Duodenal mucosa (tissue), 2 donors: Measurements from ENCODE around the gene SMIM44.

Source experiments
- H3K27ac ChIP-seq: one replicate; pipeline ENCODE4 v1.7.0; 2013; ENCODE audit warnings: low read depth, low read length
- H3K27me3 ChIP-seq, 2 donors: one replicate each; pipeline ENCODE4 v1.7.0; 2013; ENCODE audit warnings: low read length in 2 of 2, control low read depth in 1 of 2; ENCODE audit not compliant: insufficient read depth in 2 of 2, control insufficient read depth in 1 of 2
- H3K36me3 ChIP-seq, 2 donors: one replicate each; pipeline ENCODE4 v1.7.0; 2013; ENCODE audit warnings: low read length in 2 of 2, control low read depth in 1 of 2; ENCODE audit not compliant: insufficient read depth in 2 of 2, control insufficient read depth in 1 of 2
- H3K4me1 ChIP-seq, 2 donors: one replicate each; pipeline ENCODE4 v1.7.0; 2013; ENCODE audit warnings: low read length in 2 of 2, control low read depth in 1 of 2; ENCODE audit not compliant: insufficient read depth in 2 of 2, control insufficient read depth in 1 of 2
- H3K4me3 ChIP-seq, 2 donors: one replicate each; pipeline ENCODE4 v1.7.0; 2013; ENCODE audit warnings: low read length in 2 of 2, low read depth in 1 of 2
- H3K9ac ChIP-seq, 2 donors: one replicate each; pipeline ENCODE4 v1.7.0; 2013; ENCODE audit warnings: low read length in 2 of 2, low read depth in 1 of 2
- H3K9me3 ChIP-seq, 2 donors: one replicate each; pipeline ENCODE4 v1.7.0; 2013; ENCODE audit warnings: low read length in 2 of 2, control low read depth in 1 of 2; ENCODE audit not compliant: control insufficient read depth in 1 of 2

Gene SMIM44

GRCh38 chr19:3524904-3525451 lies 41.7 kb upstream of the SMIM44 start:
- Histone ChIP-seq H3K9ac (no peak overlapping the region), H3K9me3 (no peaks in the 10 kb centered on the region), H3K4me1 (peaks cover 12 to 13% of the 10 kb centered on the region in 2 donors), H3K27ac (no peak overlapping the region), H3K4me3 (no peak overlapping the region), H3K27me3 (no peaks in the 10 kb centered on the region), H3K36me3 (peaks cover 26 to 61% of the 10 kb centered on the region in 2 donors)

DNA sequence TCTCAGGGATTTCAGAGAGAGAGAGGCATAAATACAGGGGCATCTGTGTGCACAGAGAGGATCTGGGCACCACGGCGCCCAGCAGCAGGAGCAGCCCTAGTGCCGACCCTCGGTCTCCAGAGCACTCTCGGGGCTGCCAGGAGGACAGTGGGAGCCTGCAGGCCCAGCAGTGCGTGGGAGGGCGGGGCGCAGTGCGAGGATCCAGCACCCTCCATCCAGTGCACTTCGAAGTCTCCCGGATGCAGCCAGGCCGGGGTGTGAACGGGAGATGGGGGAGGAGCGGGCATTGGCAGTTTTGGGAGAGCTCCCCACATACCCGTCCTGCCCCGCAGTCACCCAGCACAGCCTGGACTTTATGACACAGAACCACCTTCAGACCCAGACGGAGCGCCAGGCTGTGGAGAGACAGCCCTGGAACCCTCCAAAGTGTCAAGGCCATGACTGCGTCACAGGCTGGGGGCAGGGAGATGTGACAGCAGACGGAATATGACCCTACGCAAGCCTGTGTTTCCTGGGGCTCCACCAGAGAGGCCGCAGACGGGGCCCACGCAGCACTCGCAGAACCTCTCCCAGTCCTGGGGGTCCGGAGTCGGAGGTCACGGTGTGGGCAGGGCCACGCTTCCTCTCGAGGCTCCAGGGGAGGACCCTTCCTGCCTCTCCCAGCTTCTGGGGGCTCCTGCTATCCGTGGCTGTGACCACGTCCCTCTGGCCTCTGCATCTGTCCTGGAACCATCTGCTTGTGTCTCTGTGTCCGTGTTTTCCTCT lies 41.0 kb upstream of the SMIM44 start:
- peaks cover 17 to 18% of the 10 kb centered on the region in 2 donors for H3K4me1 ChIP-seq

GRCh38 chr19:3523361-3524077 lies 40.3 kb upstream of the SMIM44 start:
- H3K9me3 ChIP-seq = no peaks in the 10 kb centered on the region
- peaks cover 17 to 18% of the 10 kb centered on the region in 2 donors for H3K4me1 ChIP-seq
- no peaks in the 10 kb centered on the region for H3K27me3 ChIP-seq
- H3K9ac ChIP-seq = no peak overlapping the region
- H3K27ac ChIP-seq = no peak overlapping the region
- H3K36me3 ChIP-seq = peaks cover 33 to 68% of the 10 kb centered on the region in 2 donors
- H3K4me3 ChIP-seq = no peak overlapping the region

More for the DNA sequence above, 41.0 kb upstream of the SMIM44 start:
- Histone ChIP-seq H3K9me3 (no peaks in the 10 kb centered on the region), H3K36me3 (peaks cover 33 to 65% of the 10 kb centered on the region in 2 donors), H3K27me3 (no peaks in the 10 kb centered on the region), H3K4me3 (no peak overlapping the region), H3K9ac (no peak overlapping the region), H3K27ac (no peak overlapping the region)

GRCh38 chr19:3522421-3523360 lies 39.5 kb upstream of the SMIM44 start:
- H3K9me3 ChIP-seq = no peaks in the 10 kb centered on the region
- no peak overlapping the region for H3K27ac ChIP-seq
- no peak overlapping the region for H3K4me3 ChIP-seq
- no peaks in the 10 kb centered on the region for H3K27me3 ChIP-seq
- H3K9ac ChIP-seq = no peak overlapping the region
- H3K36me3 ChIP-seq = peaks cover 30 to 59% of the 10 kb centered on the region in 2 donors
- H3K4me1 ChIP-seq = peaks cover 17 to 18% of the 10 kb centered on the region in 2 donors

- H3K4me1 ChIP-seq = peaks cover 24% of the 10 kb centered on the region in 2 donors
- no peaks in the 10 kb centered on the region for H3K9me3 ChIP-seq
- no peak overlapping the region for H3K27ac ChIP-seq
- peak overlapping the region in 1 of 2 donors; percentile 61 for H3K9ac ChIP-seq
- peak overlapping the region in 1 of 2 donors; percentile 10 for H3K4me3 ChIP-seq
- no peaks in the 10 kb centered on the region for H3K27me3 ChIP-seq
- H3K36me3 ChIP-seq = peaks cover 20 to 44% of the 10 kb centered on the region in 2 donors
Observed at GRCh38 chr19:3521104-3521445, 37.8 kb upstream of the SMIM44 start.

DNA sequence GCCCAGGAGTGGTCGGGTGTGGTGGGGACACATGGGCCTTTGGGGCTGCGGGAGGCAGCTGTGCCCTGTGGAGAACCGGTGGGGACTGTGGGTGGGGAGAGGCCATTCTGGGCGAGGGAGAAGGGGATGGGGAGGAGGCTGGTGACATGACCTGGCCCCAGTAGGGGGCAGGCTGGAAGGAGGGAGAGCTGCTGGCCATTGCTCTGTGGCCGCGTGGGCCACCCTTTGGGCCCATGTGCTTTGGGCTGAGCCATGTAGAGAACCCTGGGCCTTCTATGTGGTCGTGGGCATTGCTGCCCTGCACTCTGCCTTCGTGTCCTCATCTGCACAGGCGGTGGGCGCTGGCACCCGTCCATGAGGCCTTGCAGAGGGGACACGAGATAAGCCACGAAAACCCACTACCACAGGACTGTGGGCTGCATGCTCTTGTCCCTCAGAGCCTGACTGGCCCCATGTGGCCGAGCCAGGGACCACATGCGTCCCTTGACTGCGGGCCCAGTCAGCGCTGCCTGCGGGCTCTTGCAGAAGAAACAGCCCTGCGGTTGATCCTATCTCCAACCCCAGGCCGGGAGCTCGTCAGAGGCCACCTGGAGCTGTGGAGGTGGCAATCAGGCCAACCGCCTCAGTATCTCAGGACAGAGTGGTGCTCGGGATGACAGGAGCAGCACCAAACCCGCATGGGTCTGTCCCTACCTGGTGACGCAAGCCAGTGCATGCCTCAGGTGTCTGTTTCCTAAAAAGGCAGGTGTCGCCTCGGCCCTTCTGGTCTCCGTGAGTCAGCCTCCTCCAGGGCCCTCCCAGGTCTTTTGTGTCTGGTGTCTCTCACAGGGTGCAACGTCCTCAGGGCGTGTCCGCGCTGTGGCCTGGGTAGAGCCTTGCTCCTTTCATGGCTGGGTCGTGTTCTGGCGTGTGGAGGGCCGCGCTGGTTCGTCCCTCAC lies 37.2 kb upstream of the SMIM44 start:
- Histone ChIP-seq H3K4me3 (peak overlapping the region in 1 of 2 donors; percentile 10), H3K27ac (peak overlapping the region; percentile 13), H3K9me3 (no peaks in the 10 kb centered on the region), H3K9ac (peak overlapping the region; percentile 22 to 61), H3K4me1 (peaks cover 24% of the 10 kb centered on the region in 2 donors), H3K27me3 (no peaks in the 10 kb centered on the region), H3K36me3 (peaks cover 20 to 39% of the 10 kb centered on the region in 2 donors)

DNA sequence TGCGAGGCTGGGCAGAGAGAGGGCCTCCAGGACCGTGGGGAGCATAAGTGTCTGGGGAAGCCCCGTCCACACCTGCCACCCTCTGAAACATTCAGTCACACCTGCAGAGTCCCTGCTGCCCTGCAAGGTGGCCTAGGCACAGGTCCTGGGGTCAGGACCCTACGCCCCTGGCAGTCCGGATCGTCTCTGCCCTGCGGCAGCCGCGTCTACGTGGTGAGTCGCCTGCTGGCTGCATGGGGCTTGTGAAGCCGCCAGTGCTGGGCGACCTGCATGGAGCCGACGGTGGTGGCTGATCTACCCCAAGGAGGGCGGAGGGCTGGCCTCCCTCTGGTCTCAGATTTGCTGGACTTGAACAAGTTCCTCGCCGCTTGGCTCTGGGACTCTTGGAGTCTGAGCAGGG lies 35.9 kb upstream of the SMIM44 start:
- no peaks in the 10 kb centered on the region for H3K27me3 ChIP-seq
- H3K9ac ChIP-seq = no peak overlapping the region
- H3K36me3 ChIP-seq = peaks cover 17 to 29% of the 10 kb centered on the region in 2 donors
- no peak overlapping the region for H3K4me3 ChIP-seq
- H3K4me1 ChIP-seq = peaks cover 24% of the 10 kb centered on the region in 2 donors
- H3K27ac ChIP-seq = no peak overlapping the region
- no peaks in the 10 kb centered on the region for H3K9me3 ChIP-seq

- H3K27me3 ChIP-seq = no peaks in the 10 kb centered on the region
- H3K27ac ChIP-seq = no peak overlapping the region
- H3K9me3 ChIP-seq = no peaks in the 10 kb centered on the region
- no peak overlapping the region for H3K4me3 ChIP-seq
- peaks cover 24% of the 10 kb centered on the region in 2 donors for H3K4me1 ChIP-seq
- H3K36me3 ChIP-seq = peaks cover 13 to 27% of the 10 kb centered on the region in 2 donors
- no peak overlapping the region for H3K9ac ChIP-seq
Observed at GRCh38 chr19:3518659-3519058, 35.4 kb upstream of the SMIM44 start.

- H3K36me3 ChIP-seq = peaks cover 13 to 23% of the 10 kb centered on the region in 2 donors
- no peak overlapping the region for H3K27ac ChIP-seq
- no peaks in the 10 kb centered on the region for H3K9me3 ChIP-seq
- no peaks in the 10 kb centered on the region for H3K27me3 ChIP-seq
- H3K9ac ChIP-seq = no peak overlapping the region
- H3K4me3 ChIP-seq = no peak overlapping the region
- peaks cover 26% of the 10 kb centered on the region in 2 donors for H3K4me1 ChIP-seq
Observed at GRCh38 chr19:3518255-3518654, 35.0 kb upstream of the SMIM44 start.
